Right lobe of liver (tissue), 6 donors: ENCODE results near the gene LRCH1. TPM values are rescaled to one million over a fixed set of nuclear protein-coding genes. Genes with fewer than 3 reads are reported as not detected.

Experiments
- ATAC-seq, 4 donors: fragments of 200-7000 bp; cut with Tn5 transposase; one replicate each; pipeline ENCODE4 v1.9.1; 2020; ENCODE audit warnings: mild to moderate bottlenecking in 4 of 4, moderate library complexity in 4 of 4
- DNase-seq, 3 donors: peaks; one replicate each; pipeline ENCODE4 v3.0.0-alpha.2; 2020
- H3K27ac ChIP-seq, 3 donors: fragments of 200-600 bp; one replicate each; pipeline ENCODE4 v1.8.0; 2022
- H3K27me3 ChIP-seq, 2 donors: fragments of 200-600 bp; one replicate each; pipeline ENCODE4 v1.8.0; 2022
- H3K36me3 ChIP-seq, 4 donors: fragments of 200-600 bp; sonication (generic) in 1 of 4; one replicate each; pipeline versions ENCODE4 v1.5.1 to v1.8.0; 2017 to 2022; ENCODE audit warnings: control low read depth in 1 of 4
- H3K4me1 ChIP-seq, 4 donors: fragments of 200-600 bp; sonication (generic) in 1 of 4; one replicate each; pipeline versions ENCODE4 v1.5.1 to v1.8.0; 2017 to 2022; ENCODE audit warnings: control low read depth in 1 of 4
- H3K4me3 ChIP-seq, 3 donors: fragments of 200-600 bp; one replicate each; pipeline ENCODE4 v1.8.0; 2022
- H3K9me3 ChIP-seq, 4 donors: fragments of 200-600 bp; sonication (generic) in 1 of 4; one replicate each; pipeline versions ENCODE4 v1.5.1 to v1.8.0; 2017 to 2022; ENCODE audit warnings: control low read depth in 1 of 4
- CTCF ChIP-seq, 4 donors: fragments of 200-600 bp in 3 of 4; fragments of 450-650 bp in 1 of 4; IDR thresholded peaks; one replicate each; pipeline versions ENCODE4 v1.5.1 to v1.8.0; 2016 to 2022; ENCODE audit warnings: antibody characterized with exemption in 4 of 4, mild to moderate bottlenecking in 2 of 4
- POLR2A ChIP-seq: fragments of 450-650 bp; IDR thresholded peaks from one replicate; pipeline ENCODE4 v1.6.1; 2017; ENCODE audit warnings: antibody characterized with exemption, mild to moderate bottlenecking
- WGBS: methylation state at CpG from one replicate; pipeline ENCODE4 v1.1.6; 2018; ENCODE audit warnings: low coverage, low lambda C conversion rate; ENCODE audit not compliant: insufficient coverage; ENCODE audit errors: missing lambda C conversion rate; 5-methylcytosine and 5-hydroxymethylcytosine counted together
- intact Hi-C, 2 donors: fragments of 100-400 bp; cut with DNase I; formaldehyde crosslinking; loops; one replicate each; pipeline versions ENCODE4 v1.11.2 to v1.14.1; 2022
- total RNA-seq, 6 experiments: library from RNA; depleted of rRNA in 2 of 6; stranded (reverse); fragments of >200 nt in 2 of 6; fragmentation: NEBNext Ultra II Directional in 3 of 6; extraction: Animal tissue kit (Norgen Biotek cat#: 25700) in 3 of 6; gene quantifications; one replicate each; pipeline versions ENCODE4 v1.1.0 to v1.2.4, GENCODE V29; 2016 to 2023
- donor health status: DM: no; HTN: yes; CAD: no.
- donor health status: DM: no; HTN: no; CAD: no.
- donor health status: DM: no; HTN: no; CAD: no.
- donor health status: DM: no; HTN: yes; CAD: no.
- donor health status: DM: no; HTN: yes; CAD: no.

The LRCH1 gene
- total RNA-seq, 6 experiments from 2014 or later: 5.4 to 9.6 (median 7.7) TPM

DNA sequence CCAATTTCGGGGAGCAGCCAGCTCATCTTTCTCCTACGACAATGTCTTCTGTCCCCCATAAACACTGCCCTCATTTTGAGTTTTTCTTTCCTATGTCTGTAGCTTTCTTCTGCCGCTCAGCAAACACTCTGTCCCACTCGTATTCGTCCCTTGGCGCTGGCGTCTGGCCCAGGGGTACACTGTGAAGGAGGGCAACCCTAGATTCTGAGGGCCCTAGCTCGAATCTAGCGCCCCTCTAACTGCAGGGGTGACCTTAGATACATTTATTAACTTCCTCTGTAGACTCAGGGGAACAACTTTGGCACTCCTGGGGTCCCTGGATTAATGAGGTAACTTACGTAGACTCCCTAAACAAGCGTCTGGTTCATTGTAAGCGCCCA, 677 bp upstream of the LRCH1 start:
- Histone ChIP-seq H3K4me3 (peak overlapping the region; percentile 73 to 93 (median 79)), H3K27ac (peak overlapping the region; percentile 90 to 94 (median 91)), H3K27me3 (no peaks in the 10 kb centered on the region), H3K9me3 (no peaks in the 10 kb centered on the region), H3K4me1 (peaks cover 0 to 18% (median 5%) of the 10 kb centered on the region in 4 donors), H3K36me3 (no peaks in the 10 kb centered on the region)
- intact Hi-C loops: loop anchor here in 1 of 2 donors (5.0 kb wide), 1 partner anchor 165 kb away; no protein-coding TSS in a partner anchor
- TF ChIP-seq POLR2A (no peak), CTCF (IDR thresholded peaks at IDR 0.05) (no peak)
- no peak for DNase-seq
- ATAC-seq: no peak
- WGBS: 15% methylated on average over 12 of the region's 12 CpGs

DNA sequence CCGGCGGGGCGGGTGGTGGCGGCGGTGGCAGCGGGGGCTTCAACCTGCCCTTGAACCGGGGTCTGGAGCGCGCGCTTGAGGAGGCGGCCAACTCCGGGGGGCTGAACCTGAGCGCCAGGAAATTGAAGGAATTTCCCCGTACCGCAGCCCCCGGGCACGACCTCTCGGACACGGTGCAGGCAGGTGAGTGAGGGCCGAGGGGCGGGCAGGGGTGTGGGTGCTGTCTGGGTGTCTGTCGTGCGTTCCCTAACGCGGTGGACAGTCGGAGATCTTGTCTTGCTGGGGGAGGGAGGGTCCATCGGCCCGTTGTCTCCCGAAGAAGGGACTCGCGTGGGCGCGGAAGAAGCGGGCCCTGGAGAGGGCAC, 533 bp downstream of the LRCH1 start:
- H3K27ac ChIP-seq: peak overlapping the region; percentile 90 to 94 (median 91)
- WGBS: 0% methylated on average over 2 of the region's 34 CpGs
- peak overlapping the region; percentile 73 to 93 (median 79) for H3K4me3 ChIP-seq
- TF ChIP-seq CTCF (IDR thresholded peaks at IDR 0.05) (no peak), POLR2A (no peak)
- no peaks in the 10 kb centered on the region for H3K27me3 ChIP-seq
- H3K9me3 ChIP-seq: no peaks in the 10 kb centered on the region
- H3K4me1 ChIP-seq: peaks cover 0 to 18% (median 5%) of the 10 kb centered on the region in 4 donors
- ATAC-seq (peak; percentile 5 to 21 (median 16)), DNase-seq (peak; percentile 40 to 62 (median 54))
- H3K36me3 ChIP-seq: no peaks in the 10 kb centered on the region
- intact Hi-C loops: loop anchor here in 1 of 2 donors (5.0 kb wide), 1 partner anchor 164 kb away; no protein-coding TSS in a partner anchor

- ATAC-seq (peak; percentile 58 to 68 (median 68)), DNase-seq (peak; percentile 70 to 81 (median 71))
- Histone ChIP-seq H3K27ac (peak overlapping the region; percentile 90 to 94 (median 91)), H3K4me1 (peaks cover 0 to 18% (median 5%) of the 10 kb centered on the region in 4 donors), H3K9me3 (no peaks in the 10 kb centered on the region), H3K36me3 (no peaks in the 10 kb centered on the region), H3K27me3 (no peaks in the 10 kb centered on the region), H3K4me3 (peak overlapping the region; percentile 73 to 93 (median 79))
- TF ChIP-seq POLR2A (peak; percentile 55), CTCF (IDR thresholded peaks at IDR 0.05) (peak; percentile 11 to 34 (median 28))
- intact Hi-C loops: loop anchor here in 1 of 2 donors (5.0 kb wide), 1 partner anchor 163 kb away; no protein-coding TSS in a partner anchor
- WGBS: 0% methylated on average over 11 of the region's 75 CpGs
Observed at GRCh38 chr13:46553886-46554858, 1.2 kb downstream of the LRCH1 start.

- ATAC-seq (peak in 1 of 4 donors; percentile 3), DNase-seq (no peak)
- H3K27ac ChIP-seq: peak overlapping the region; percentile 90 to 94 (median 91)
- no peaks in the 10 kb centered on the region for H3K36me3 ChIP-seq
- 2% methylated on average over 2 of the region's 2 CpGs for WGBS
- H3K27me3 ChIP-seq: no peaks in the 10 kb centered on the region
- H3K9me3 ChIP-seq: no peaks in the 10 kb centered on the region
- peak overlapping the region; percentile 73 to 93 (median 79) for H3K4me3 ChIP-seq
- peaks cover 0 to 18% (median 5%) of the 10 kb centered on the region in 4 donors for H3K4me1 ChIP-seq
- intact Hi-C loops: loop anchor here in 1 of 2 donors (5.0 kb wide), 1 partner anchor 162 kb away; no protein-coding TSS in a partner anchor
- TF ChIP-seq CTCF (IDR thresholded peaks at IDR 0.05): no peak
Observed at GRCh38 chr13:46554951-46555350, 2.0 kb downstream of the LRCH1 start.
